HuH-7.5 (cell line): ENCODE results near the gene SLITRK6.
"Not testable (repeated sequence)": the region's sequence is repeated elsewhere in the genome, so short reads cannot be mapped to it uniquely, and the experiment has no call there.

Source experiments
- DNase-seq: peaks from one replicate; pipeline ENCODE4 v3.0.0; 2011; ENCODE audit warnings: low spot score

The SLITRK6 gene

GRCh38 chr13:85799097-85799582, at the start of gene SLITRK6:
Gene SLITRK6, minus strand, starts transcription at chr13:85799419. Its CDS starts 2,911 bp downstream, at chr13:85796508.
- DNase-seq = no peak

GRCh38 chr13:85847012-85847411, 47.8 kb upstream of the SLITRK6 start:
- DNase-seq = no peak

- DNase-seq = no peak
Measured at GRCh38 chr13:85841427-85841826, 42.2 kb upstream of the SLITRK6 start.

- DNase-seq = no peak
Measured at GRCh38 chr13:85833921-85834320, 34.7 kb upstream of the SLITRK6 start.

GRCh38 chr13:85828094-85828684, 29.0 kb upstream of the SLITRK6 start:
- no peak for DNase-seq

- no peak for DNase-seq
Measured at GRCh38 chr13:85825454-85825853, 26.2 kb upstream of the SLITRK6 start.

- no peak for DNase-seq
Measured at GRCh38 chr13:85823832-85824231, 24.6 kb upstream of the SLITRK6 start.

GRCh38 chr13:85819513-85819912, 20.3 kb upstream of the SLITRK6 start:
- DNase-seq = no peak

- no peak for DNase-seq
Measured at GRCh38 chr13:85816413-85816812, 17.2 kb upstream of the SLITRK6 start.

GRCh38 chr13:85812282-85812681, 13.1 kb upstream of the SLITRK6 start:
- no peak for DNase-seq

GRCh38 chr13:85808811-85809210, 9.6 kb upstream of the SLITRK6 start:
- no peak for DNase-seq

- no peak for DNase-seq
Measured at GRCh38 chr13:85806553-85807175, 7.4 kb upstream of the SLITRK6 start.

- DNase-seq = no peak
Measured at GRCh38 chr13:85798556-85798955, 663 bp downstream of the SLITRK6 start.

GRCh38 chr13:85797311-85797710, 1.9 kb downstream of the SLITRK6 start:
- no peak for DNase-seq

- no peak for DNase-seq
Measured at GRCh38 chr13:85785205-85785604, 14.0 kb downstream of the SLITRK6 start.

- no peak for DNase-seq
Measured at GRCh38 chr13:85772367-85772766, 26.9 kb downstream of the SLITRK6 start.

GRCh38 chr13:85771856-85772255, 27.4 kb downstream of the SLITRK6 start:
- no peak for DNase-seq

GRCh38 chr13:85768946-85769345, 30.3 kb downstream of the SLITRK6 start:
- no peak for DNase-seq

- DNase-seq = no peak
Measured at GRCh38 chr13:85755123-85755522, 44.1 kb downstream of the SLITRK6 start.

- not testable (repeated sequence) for DNase-seq
Measured at GRCh38 chr13:85743201-85743770, 55.9 kb downstream of the SLITRK6 start.
